ENCODE data around the gene ZNF19. TPM values are rescaled to one million over a fixed set of nuclear protein-coding genes. Genes with fewer than 3 reads are reported as not detected.
A peak's percentile ranks its signal among the peaks of the same experiment; 100 is the strongest.

Gene ZNF19
- total RNA-seq, 4 donors from 2014 or later: 11.6 to 39.8 (median 22.5) TPM

DNA sequence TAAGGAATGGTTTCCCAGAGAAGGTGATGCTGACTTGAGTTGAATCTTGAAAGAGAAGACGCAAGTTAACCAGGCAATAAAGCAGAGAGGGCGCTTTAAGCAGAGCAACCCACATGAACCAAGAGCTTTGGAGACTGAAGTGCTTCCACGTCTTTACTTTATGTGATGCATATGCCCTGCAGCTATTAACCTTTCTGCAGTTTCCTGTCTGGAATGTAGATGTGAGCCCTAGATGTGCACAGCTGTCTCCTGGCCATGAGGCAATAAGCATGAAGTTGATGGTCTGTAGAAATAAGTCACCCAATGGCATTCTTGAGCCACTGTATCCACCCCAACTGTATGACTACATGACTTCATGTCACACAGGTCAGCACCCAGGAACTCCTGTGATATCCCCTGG is 31.4 kb upstream of the ZNF19 start:
- TF ChIP-seq POLR2AphosphoS5 (IDR thresholded peaks at IDR 0.05) (no peak), EP300 (IDR thresholded peaks at IDR 0.05; ENCODE audit: low read depth) (no peak), POLR2A (IDR thresholded peaks at IDR 0.05) (no peak)
- TF ChIP-seq, protein P1, sequence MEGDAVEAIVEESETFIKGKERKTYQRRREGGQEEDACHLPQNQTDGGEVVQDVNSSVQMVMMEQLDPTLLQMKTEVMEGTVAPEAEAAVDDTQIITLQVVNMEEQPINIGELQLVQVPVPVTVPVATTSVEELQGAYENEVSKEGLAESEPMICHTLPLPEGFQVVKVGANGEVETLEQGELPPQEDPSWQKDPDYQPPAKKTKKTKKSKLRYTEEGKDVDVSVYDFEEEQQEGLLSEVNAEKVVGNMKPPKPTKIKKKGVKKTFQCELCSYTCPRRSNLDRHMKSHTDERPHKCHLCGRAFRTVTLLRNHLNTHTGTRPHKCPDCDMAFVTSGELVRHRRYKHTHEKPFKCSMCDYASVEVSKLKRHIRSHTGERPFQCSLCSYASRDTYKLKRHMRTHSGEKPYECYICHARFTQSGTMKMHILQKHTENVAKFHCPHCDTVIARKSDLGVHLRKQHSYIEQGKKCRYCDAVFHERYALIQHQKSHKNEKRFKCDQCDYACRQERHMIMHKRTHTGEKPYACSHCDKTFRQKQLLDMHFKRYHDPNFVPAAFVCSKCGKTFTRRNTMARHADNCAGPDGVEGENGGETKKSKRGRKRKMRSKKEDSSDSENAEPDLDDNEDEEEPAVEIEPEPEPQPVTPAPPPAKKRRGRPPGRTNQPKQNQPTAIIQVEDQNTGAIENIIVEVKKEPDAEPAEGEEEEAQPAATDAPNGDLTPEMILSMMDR (IDR thresholded peaks at IDR 0.05): no peak
- Histone ChIP-seq H3K27ac (no peak overlapping the region), H3K36me3 (no peaks in the 10 kb centered on the region), H3K9me3 (no peaks in the 10 kb centered on the region), H3K27me3 (no peaks in the 10 kb centered on the region), H3K4me1 (no peaks in the 10 kb centered on the region), H3K4me3 (no peak overlapping the region)
- WGBS, 2 donors (ENCODE audit: low coverage in 1 of 2): 71 to 74% methylated on average over 3 of the region's 3 CpGs
- in situ Hi-C loops (cut with MboI; ENCODE audit: low pct_ligation_motif_present in 1 of 4, low pct_unique_long_range_greater_than_20kb in 1 of 4, low sequenced_read_pairs in 3 of 4) (no loop called here), intact Hi-C loops (cut with DNase I; ENCODE audit: low total_unique reads) (no loop called here)
- no peak for DNase-seq

DNA sequence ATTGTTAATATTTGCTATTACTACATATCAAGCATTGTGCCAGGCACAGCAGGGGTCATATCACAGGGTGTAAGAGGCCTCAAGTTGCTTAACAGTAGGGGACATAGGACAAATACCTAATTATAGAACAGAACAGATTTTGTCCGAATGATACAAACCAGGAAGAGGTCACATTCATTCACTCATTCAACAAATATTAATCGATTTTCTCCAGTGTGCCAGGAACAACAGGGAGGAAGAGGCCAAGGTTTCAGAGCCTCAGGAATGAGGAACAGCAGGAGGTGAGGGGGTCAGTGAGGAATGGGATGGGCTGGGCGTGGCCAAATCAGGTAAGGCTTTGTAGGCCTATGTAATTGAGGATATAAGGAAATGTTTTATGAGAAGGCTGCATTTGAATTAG is 25.9 kb upstream of the ZNF19 start:
- Histone ChIP-seq H3K36me3 (no peaks in the 10 kb centered on the region), H3K4me1 (no peaks in the 10 kb centered on the region), H3K4me3 (no peak overlapping the region), H3K27me3 (no peaks in the 10 kb centered on the region), H3K9me3 (no peaks in the 10 kb centered on the region), H3K27ac (no peak overlapping the region)
- intact Hi-C loops (cut with DNase I; ENCODE audit: low total_unique reads): no loop called here
- DNase-seq: peak; percentile 51
- TF ChIP-seq EP300 (IDR thresholded peaks at IDR 0.05; ENCODE audit: low read depth) (no peak), POLR2AphosphoS5 (IDR thresholded peaks at IDR 0.05) (no peak), POLR2A (IDR thresholded peaks at IDR 0.05) (no peak)
- TF ChIP-seq, protein P1 (IDR thresholded peaks at IDR 0.05): no peak
- WGBS, 2 donors (ENCODE audit: low coverage in 1 of 2): 42 to 56% methylated on average over 3 of the region's 3 CpGs
- in situ Hi-C loops (cut with MboI; ENCODE audit: low pct_ligation_motif_present in 1 of 4, low pct_unique_long_range_greater_than_20kb in 1 of 4, low sequenced_read_pairs in 3 of 4): no loop called here

DNA sequence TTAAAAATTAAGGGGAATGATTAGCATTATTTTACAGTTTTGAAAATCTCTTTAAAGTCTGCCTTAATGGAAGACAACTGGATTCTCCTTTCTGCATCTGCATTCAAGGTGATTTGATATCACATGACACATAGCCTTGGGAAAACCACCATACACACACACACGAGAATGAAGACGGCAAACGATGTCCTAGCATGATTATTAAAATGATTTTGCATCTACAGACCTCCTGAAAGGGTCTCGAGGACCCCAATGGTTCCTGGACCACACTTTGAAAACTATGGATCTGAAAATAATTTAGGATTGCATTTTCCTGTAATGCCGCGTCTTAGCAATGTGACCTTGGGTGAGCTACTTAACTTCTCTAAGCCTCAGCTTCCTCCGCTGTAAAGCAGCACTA is 25.4 kb upstream of the ZNF19 start:
- DNase-seq: no peak
- Histone ChIP-seq H3K36me3 (no peaks in the 10 kb centered on the region), H3K9me3 (no peaks in the 10 kb centered on the region), H3K4me1 (no peaks in the 10 kb centered on the region), H3K27ac (no peak overlapping the region), H3K27me3 (no peaks in the 10 kb centered on the region), H3K4me3 (no peak overlapping the region)
- WGBS, 2 donors (ENCODE audit: low coverage in 1 of 2): 89 to 90% methylated on average over 6 to 7 of the region's 7 CpGs
- TF ChIP-seq EP300 (IDR thresholded peaks at IDR 0.05; ENCODE audit: low read depth) (no peak), POLR2AphosphoS5 (IDR thresholded peaks at IDR 0.05) (no peak), POLR2A (IDR thresholded peaks at IDR 0.05) (no peak)
- TF ChIP-seq, protein P1 (IDR thresholded peaks at IDR 0.05): no peak
- in situ Hi-C loops (cut with MboI; ENCODE audit: low pct_ligation_motif_present in 1 of 4, low pct_unique_long_range_greater_than_20kb in 1 of 4, low sequenced_read_pairs in 3 of 4) (no loop called here), intact Hi-C loops (cut with DNase I; ENCODE audit: low total_unique reads) (no loop called here)

DNA sequence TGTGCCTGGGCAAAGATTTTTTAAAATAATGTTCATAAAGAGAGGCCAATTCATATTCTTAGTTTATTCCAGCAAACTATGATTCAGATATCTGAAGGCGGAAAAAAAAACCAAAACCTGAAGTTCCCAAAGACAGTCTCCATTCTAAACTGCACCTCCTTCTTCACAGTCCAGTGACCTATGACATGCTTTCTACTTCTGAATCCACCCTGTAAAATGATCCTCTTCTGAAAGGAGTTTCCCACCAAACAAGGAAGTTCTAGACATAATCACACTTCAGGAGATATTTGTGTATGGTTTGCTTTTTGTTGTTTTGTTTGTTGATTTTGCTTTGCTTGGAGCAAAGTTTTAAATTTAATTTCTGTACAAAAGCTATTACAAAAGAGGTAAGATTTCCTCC is 24.2 kb upstream of the ZNF19 start:
- no peak for TF ChIP-seq POLR2AphosphoS5 (IDR thresholded peaks at IDR 0.05)
- no peak for TF ChIP-seq EP300 (IDR thresholded peaks at IDR 0.05; ENCODE audit: low read depth)
- TF ChIP-seq, protein P1 (IDR thresholded peaks at IDR 0.05): no peak
- TF ChIP-seq POLR2A (IDR thresholded peaks at IDR 0.05): no peak
- 0% methylated on average over 1 of the region's 1 CpG; no CpG with 5 or more reads in 1 of the 2 donors for WGBS, 2 donors (ENCODE audit: low coverage in 1 of 2)
- H3K27me3 ChIP-seq: no peaks in the 10 kb centered on the region
- H3K4me1 ChIP-seq: no peaks in the 10 kb centered on the region
- H3K4me3 ChIP-seq: no peak overlapping the region
- no peak overlapping the region for H3K27ac ChIP-seq
- intact Hi-C loops (cut with DNase I; ENCODE audit: low total_unique reads) (no loop called here), in situ Hi-C loops (cut with MboI; ENCODE audit: low pct_ligation_motif_present in 1 of 4, low pct_unique_long_range_greater_than_20kb in 1 of 4, low sequenced_read_pairs in 3 of 4) (no loop called here)
- DNase-seq: no peak
- no peaks in the 10 kb centered on the region for H3K36me3 ChIP-seq
- no peaks in the 10 kb centered on the region for H3K9me3 ChIP-seq
